GM21526 (cell line): Measurements from ENCODE around the gene PIGZ.
"Not testable (repeated sequence)": the region's sequence is repeated elsewhere in the genome, so short reads cannot be mapped to it uniquely, and the experiment has no call there.

Source experiments
- ATAC-seq: cut with Tn5 transposase; IDR thresholded peaks from one replicate; pipeline ENCODE4 v1.9.1; 2021; ENCODE audit warnings: moderate library complexity; ENCODE audit not compliant: unreplicated experiment, low FRiP score

The PIGZ gene

GRCh38 chr3:196962108-196962929 lies 6.3 kb downstream of the PIGZ start:
- no peak for ATAC-seq

GRCh38 chr3:196954832-196955231 lies 13.8 kb downstream of the PIGZ start:
- ATAC-seq, result no peak

- no peak for ATAC-seq
Observed at GRCh38 chr3:196951371-196951770, 17.3 kb downstream of the PIGZ start.

- ATAC-seq, result no peak
Observed at GRCh38 chr3:196949750-196950149, 18.9 kb downstream of the PIGZ start.

GRCh38 chr3:196949285-196949619 lies 19.4 kb downstream of the PIGZ start:
- no peak for ATAC-seq

GRCh38 chr3:196948442-196949284 lies 20.0 kb downstream of the PIGZ start:
- no peak for ATAC-seq

GRCh38 chr3:196947860-196948441 lies 20.7 kb downstream of the PIGZ start:
- no peak for ATAC-seq

- no peak for ATAC-seq
Observed at GRCh38 chr3:196947136-196947859, 21.3 kb downstream of the PIGZ start.

- ATAC-seq, result not testable (repeated sequence)
Observed at GRCh38 chr3:196944037-196944790, 24.4 kb downstream of the PIGZ start.

- no peak for ATAC-seq
Observed at GRCh38 chr3:196942915-196943277, 25.7 kb downstream of the PIGZ start.

GRCh38 chr3:196942226-196942914 lies 26.3 kb downstream of the PIGZ start, which contains the start of gene NCBP2:
TSS of gene NCBP2 (minus strand) at chr3:196942528. CDS start at chr3:196942503, 25 bp downstream.
- peak; percentile 88 for ATAC-seq

GRCh38 chr3:196941729-196942225 lies 26.9 kb downstream of the PIGZ start:
- ATAC-seq, result peak; percentile 16

GRCh38 chr3:196938576-196938975 lies 30.1 kb downstream of the PIGZ start:
- no peak for ATAC-seq

GRCh38 chr3:196938124-196938523 lies 30.5 kb downstream of the PIGZ start:
- no peak for ATAC-seq

- ATAC-seq, result no peak
Observed at GRCh38 chr3:196936288-196936687, 32.3 kb downstream of the PIGZ start.

GRCh38 chr3:196932600-196932999 lies 36.0 kb downstream of the PIGZ start:
- no peak for ATAC-seq

- no peak for ATAC-seq
Observed at GRCh38 chr3:196931828-196932587, 36.6 kb downstream of the PIGZ start.

GRCh38 chr3:196931157-196931556 lies 37.5 kb downstream of the PIGZ start:
- ATAC-seq, result no peak
